H9 (cell line): Measurements from ENCODE around the gene RMI2. TPM values are rescaled to one million over a fixed set of nuclear protein-coding genes. Genes with fewer than 3 reads are reported as not detected.

Experiments
- DNase-seq: peaks from one replicate; pipeline ENCODE4 v3.0.0-alpha.2; 2017
- H2AFZ ChIP-seq: one replicate; pipeline ENCODE4 v1.6.1; 2013; ENCODE audit warnings: mild to moderate bottlenecking, low read length, control low read depth, moderate library complexity
- H2AK5ac ChIP-seq: 2 replicates; pipeline ENCODE4 v1.6.1; 2013; ENCODE audit warnings: low read length, control low read depth, mixed read lengths; ENCODE audit not compliant: insufficient read length
- H2BK120ac ChIP-seq: one replicate; pipeline ENCODE4 v1.6.1; 2013; ENCODE audit warnings: low read depth, mild to moderate bottlenecking, low read length, control low read depth, inconsistent platforms; ENCODE audit not compliant: poor library complexity, severe bottlenecking
- H2BK12ac ChIP-seq: 2 replicates; pipeline ENCODE4 v1.6.1; 2013; ENCODE audit warnings: low read length, control low read depth, mixed read lengths, low read depth; ENCODE audit not compliant: insufficient read length
- H2BK15ac ChIP-seq: 2 replicates; pipeline ENCODE4 v1.6.1; 2013; ENCODE audit warnings: low read depth, low read length, control low read depth
- H2BK20ac ChIP-seq: one replicate; pipeline ENCODE4 v1.6.1; 2013; ENCODE audit warnings: low read depth, mild to moderate bottlenecking, low read length, control low read depth, inconsistent platforms; ENCODE audit not compliant: poor library complexity, severe bottlenecking
- H2BK5ac ChIP-seq: 2 replicates; pipeline ENCODE4 v1.6.1; 2013; ENCODE audit warnings: low read length, control low read depth, mixed read lengths; ENCODE audit not compliant: insufficient read length
- H3K14ac ChIP-seq: 2 replicates; pipeline ENCODE4 v1.6.1; 2013; ENCODE audit warnings: low read length, control low read depth; ENCODE audit not compliant: insufficient read depth
- H3K18ac ChIP-seq: 2 replicates; pipeline ENCODE4 v1.6.1; 2013; ENCODE audit warnings: low read depth, mild to moderate bottlenecking, mixed read lengths, low read length, control low read depth; ENCODE audit not compliant: insufficient read length
- H3K23ac ChIP-seq: 2 replicates; pipeline ENCODE4 v1.6.1; 2013; ENCODE audit warnings: low read length, control low read depth, mixed read lengths, low read depth; ENCODE audit not compliant: insufficient read length
- H3K23me2 ChIP-seq: 2 replicates; pipeline ENCODE4 v1.6.1; 2013; ENCODE audit warnings: low read depth, mild to moderate bottlenecking, mixed read lengths, low read length, control low read depth; ENCODE audit not compliant: insufficient read length, poor library complexity, severe bottlenecking
- H3K27ac ChIP-seq: 2 replicates; pipeline ENCODE4 v1.5.1; 2013; ENCODE audit warnings: low read length, control low read depth, mixed read lengths, low read depth; ENCODE audit not compliant: insufficient read length
- H3K27me3 ChIP-seq: 2 replicates; pipeline ENCODE4 v1.6.1; 2013; ENCODE audit warnings: low read length, control low read depth, inconsistent platforms; ENCODE audit not compliant: insufficient read depth
- H3K4ac ChIP-seq: 2 replicates; pipeline ENCODE4 v1.6.1; 2013; ENCODE audit warnings: low read depth, mild to moderate bottlenecking, control low read depth, inconsistent platforms, low read length, moderate library complexity
- H3K4me1 ChIP-seq: 2 replicates; pipeline ENCODE4 v1.6.1; 2013; ENCODE audit warnings: low read length, control low read depth, inconsistent platforms; ENCODE audit not compliant: insufficient read depth
- H3K4me2 ChIP-seq: 2 replicates; pipeline ENCODE4 v1.6.1; 2013; ENCODE audit warnings: low read length, control low read depth, mixed read lengths; ENCODE audit not compliant: insufficient read length, insufficient read depth
- H3K56ac ChIP-seq: 2 replicates; pipeline ENCODE4 v1.6.1; 2013; ENCODE audit warnings: low read depth, mild to moderate bottlenecking, mixed read lengths, low read length, control low read depth; ENCODE audit not compliant: insufficient read length
- H3K79me1 ChIP-seq: 2 replicates; pipeline ENCODE4 v1.6.1; 2013; ENCODE audit warnings: low read depth, mild to moderate bottlenecking, moderate library complexity, low read length, control low read depth, inconsistent platforms; ENCODE audit not compliant: insufficient read depth, poor library complexity, severe bottlenecking
- H3K79me2 ChIP-seq: 2 replicates; pipeline ENCODE4 v1.6.1; 2013; ENCODE audit warnings: low read length, control low read depth, inconsistent platforms; ENCODE audit not compliant: insufficient read depth
- H3K9ac ChIP-seq: 2 replicates; pipeline ENCODE4 v1.6.1; 2013; ENCODE audit warnings: low read length, control low read depth, mixed read lengths; ENCODE audit not compliant: insufficient read length; ENCODE audit errors: extremely low read depth
- H3K9me3 ChIP-seq: one replicate; pipeline ENCODE4 v1.6.1; 2013; ENCODE audit warnings: low read depth, low read length, inconsistent platforms; ENCODE audit not compliant: control insufficient read depth
- H3T11ph ChIP-seq: one replicate; pipeline ENCODE4 v1.6.1; 2013; ENCODE audit warnings: mild to moderate bottlenecking, low read length, control low read depth, inconsistent platforms
- H4K20me1 ChIP-seq: one replicate; pipeline ENCODE4 v1.6.1; 2013; ENCODE audit not compliant: control insufficient read depth, insufficient read length, insufficient read depth
- H4K5ac ChIP-seq: 2 replicates; pipeline ENCODE4 v1.6.1; 2013; ENCODE audit warnings: low read depth, mild to moderate bottlenecking, mixed read lengths, low read length, control low read depth; ENCODE audit not compliant: insufficient read length
- H4K8ac ChIP-seq: replicated peaks from 2 replicates; pipeline ENCODE4 v1.6.1; 2013; ENCODE audit warnings: low read length, control low read depth, mixed read lengths, low read depth; ENCODE audit not compliant: insufficient read length
- H4K91ac ChIP-seq: 2 replicates; pipeline ENCODE4 v1.6.1; 2013; ENCODE audit warnings: low read depth, mild to moderate bottlenecking, moderate library complexity, mixed read lengths, low read length, control low read depth; ENCODE audit not compliant: insufficient read length
- H3K27ac Mint-ChIP-seq, 3 experiments: 2 replicates in 2 of 3; 3 replicates in 1 of 3; pipeline ENCODE4 v1.8.0; 2020 to 2021; ENCODE audit warnings: mixed read lengths in 3 of 3, mild to moderate bottlenecking in 1 of 3, moderate library complexity in 1 of 3
- H3K27me3 Mint-ChIP-seq: 2 replicates; pipeline ENCODE4 v1.8.0; 2021; ENCODE audit warnings: low read depth, mild to moderate bottlenecking, moderate library complexity, mixed read lengths
- H3K36me3 Mint-ChIP-seq, 3 experiments: 2 replicates in 2 of 3; 3 replicates in 1 of 3; pipeline ENCODE4 v1.8.0; 2020 to 2021; ENCODE audit warnings: low read depth in 3 of 3, mixed read lengths in 3 of 3; ENCODE audit not compliant: insufficient read depth in 1 of 3
- H3K4me1 Mint-ChIP-seq, 2 experiments: 2 replicates each; pipeline ENCODE4 v1.8.0; 2020; ENCODE audit warnings: mixed read lengths in 2 of 2
- H3K4me3 Mint-ChIP-seq, 2 experiments: 2 replicates in 1 of 2; 3 replicates in 1 of 2; pipeline ENCODE4 v1.8.0; 2020 to 2021; ENCODE audit warnings: mild to moderate bottlenecking in 2 of 2, mixed read lengths in 2 of 2, moderate library complexity in 1 of 2
- H3K9me3 Mint-ChIP-seq, 2 experiments: 2 replicates in 1 of 2; 3 replicates in 1 of 2; pipeline ENCODE4 v1.8.0; 2020; ENCODE audit warnings: mild to moderate bottlenecking in 2 of 2, mixed read lengths in 2 of 2, moderate library complexity in 1 of 2
- CTCF ChIP-seq: fragments of 200-600 bp; sonication (generic); conservative IDR thresholded peaks from 3 replicates; pipeline ENCODE4 v1.8.0; 2021; ENCODE audit warnings: antibody characterized with exemption, mild to moderate bottlenecking
- WGBS: extraction: QIAGEN DNeasy Blood & Tissue Kit; methylation state at CpG from one replicate; pipeline ENCODE4 v1.1.7; 2013; ENCODE audit warnings: missing lambda C conversion rate, low lambda C conversion rate, mixed read lengths; ENCODE audit not compliant: insufficient read length; ENCODE audit errors: extremely low coverage; 5-methylcytosine and 5-hydroxymethylcytosine counted together
- total RNA-seq: library from RNA; stranded (reverse); gene quantifications from 2 replicates; pipeline ENCODE4 v1.2.1, GENCODE V29; 2021

Gene RMI2
- total RNA-seq, 1 experiment from 2014 or later, result 57.6 TPM

GRCh38 chr16:11323551-11324336 is 21.5 kb upstream of the RMI2 start:
- Histone ChIP-seq H3K4me2 (no peak overlapping the region), H3K56ac (no peak overlapping the region), H3K27ac (no peak overlapping the region), H3K23me2 (peaks cover 4% of the 10 kb centered on the region), H4K8ac (no peak overlapping the region), H3T11ph (no peak overlapping the region), H3K27me3 (no peaks in the 10 kb centered on the region), H4K91ac (no peak overlapping the region), H2BK20ac (no peak overlapping the region), H3K4ac (no peak overlapping the region), H3K23ac (no peak overlapping the region), H4K20me1 (no peaks in the 10 kb centered on the region), H3K14ac (no peak overlapping the region; the same call in 1 of the 2 replicates), H2BK5ac (no peak overlapping the region), H4K5ac (no peak overlapping the region), H3K9ac (no peak overlapping the region), H3K79me2 (no peaks in the 10 kb centered on the region; the same call in 1 of the 2 replicates), H2BK15ac (no peak overlapping the region), H3K79me1 (no peaks in the 10 kb centered on the region), H3K4me1 (peaks cover 7% of the 10 kb centered on the region; the same call in 1 of the 2 replicates), H3K9me3 (no peaks in the 10 kb centered on the region), H3K18ac (no peak overlapping the region), H2BK120ac (no peak overlapping the region), H2AK5ac (no peak overlapping the region), H2AFZ (no peak overlapping the region), H2BK12ac (no peak overlapping the region)
- H3K4me1 Mint-ChIP-seq, result peaks cover 36 to 41% of the 10 kb centered on the region in 2 experiments
- WGBS, result no CpG with 5 or more reads among the region's 11 CpGs
- H3K27ac Mint-ChIP-seq, result peak overlapping the region in 1 of 3 experiments; percentile 8; a peak in 2 of 7 replicates
- H3K9me3 Mint-ChIP-seq, result peaks cover 0 to 1% of the 10 kb centered on the region in 2 experiments; a peak in 2 of 5 replicates
- no peak for DNase-seq
- no peak overlapping the region for H3K4me3 Mint-ChIP-seq
- no peak for TF ChIP-seq CTCF
- no peaks in the 10 kb centered on the region; the same call in 1 of the 2 replicates for H3K27me3 Mint-ChIP-seq
- H3K36me3 Mint-ChIP-seq, result peaks cover under 1 to 5% (median 2%) of the 10 kb centered on the region in 3 experiments; a peak in 5 of 7 replicates
